GM10248 (cell line): ENCODE results near the gene ABAT.

Source experiments
- CTCF ChIA-PET: fragments of 300-600 bp; sonication (Branson Sonifier 250); formaldehyde crosslinking; extraction: SDS; loops from one replicate; lab custom pipeline; 2021; ENCODE audit warnings: antibody characterized with exemption; lab: Yijun Ruan, JAX
- POLR2A ChIA-PET: fragments of 350-650 bp; sonication (Branson Sonifier 250); formaldehyde crosslinking; extraction: SDS; loops from one replicate; lab custom pipeline; 2020; ENCODE audit warnings: antibody characterized with exemption; lab: Yijun Ruan, JAX
- DNase-seq: peaks from one replicate; pipeline ENCODE4 v3.0.0; 2012; ENCODE audit errors: extremely low spot score
- CTCF ChIP-seq: IDR thresholded peaks from 2 replicates; pipeline ENCODE4 v1.5.1; 2012; ENCODE audit warnings: mild to moderate bottlenecking, low read depth; ENCODE audit errors: extremely low read depth, missing control alignments, control extremely low read depth

The ABAT gene

GRCh38 chr16:8712589-8713361 lies 38.4 kb downstream of the ABAT start:
- POLR2A ChIA-PET: no interaction called here
- no peak for DNase-seq
- no peak for TF ChIP-seq CTCF
- CTCF ChIA-PET: no interaction called here

- TF ChIP-seq CTCF: no peak
- no peak for DNase-seq
- ChIA-PET POLR2A (no interaction called here), CTCF (no interaction called here)
Observed at GRCh38 chr16:8713635-8714172, 39.3 kb downstream of the ABAT start.

- no peak for TF ChIP-seq CTCF
- CTCF ChIA-PET: no interaction called here
- POLR2A ChIA-PET: no interaction called here
- DNase-seq: no peak
Observed at GRCh38 chr16:8714174-8714573, 39.8 kb downstream of the ABAT start.

- TF ChIP-seq CTCF: no peak
- no peak for DNase-seq
- ChIA-PET CTCF (no interaction called here), POLR2A (no interaction called here)
Observed at GRCh38 chr16:8714807-8715206, 40.4 kb downstream of the ABAT start.

- TF ChIP-seq CTCF: no peak
- no peak for DNase-seq
- POLR2A ChIA-PET: no interaction called here
- CTCF ChIA-PET: no interaction called here
Observed at GRCh38 chr16:8716052-8716451, 41.6 kb downstream of the ABAT start.

- ChIA-PET CTCF (no interaction called here), POLR2A (no interaction called here)
- no peak for DNase-seq
- no peak for TF ChIP-seq CTCF
Observed at GRCh38 chr16:8716592-8716991, 42.2 kb downstream of the ABAT start.
